Activated CD8-positive, alpha-beta memory T cell treated with anti-CD3 and anti-CD28 coated beads, Interleukin-2, amount 50 U/mL, for 24 hours (primary cell): ENCODE data around the gene IRX6.

Experiments used
- DNase-seq: peaks from one replicate; pipeline ENCODE4 v3.0.0-alpha.2; 2020; ENCODE audit errors: extremely low read depth

Gene IRX6

DNA sequence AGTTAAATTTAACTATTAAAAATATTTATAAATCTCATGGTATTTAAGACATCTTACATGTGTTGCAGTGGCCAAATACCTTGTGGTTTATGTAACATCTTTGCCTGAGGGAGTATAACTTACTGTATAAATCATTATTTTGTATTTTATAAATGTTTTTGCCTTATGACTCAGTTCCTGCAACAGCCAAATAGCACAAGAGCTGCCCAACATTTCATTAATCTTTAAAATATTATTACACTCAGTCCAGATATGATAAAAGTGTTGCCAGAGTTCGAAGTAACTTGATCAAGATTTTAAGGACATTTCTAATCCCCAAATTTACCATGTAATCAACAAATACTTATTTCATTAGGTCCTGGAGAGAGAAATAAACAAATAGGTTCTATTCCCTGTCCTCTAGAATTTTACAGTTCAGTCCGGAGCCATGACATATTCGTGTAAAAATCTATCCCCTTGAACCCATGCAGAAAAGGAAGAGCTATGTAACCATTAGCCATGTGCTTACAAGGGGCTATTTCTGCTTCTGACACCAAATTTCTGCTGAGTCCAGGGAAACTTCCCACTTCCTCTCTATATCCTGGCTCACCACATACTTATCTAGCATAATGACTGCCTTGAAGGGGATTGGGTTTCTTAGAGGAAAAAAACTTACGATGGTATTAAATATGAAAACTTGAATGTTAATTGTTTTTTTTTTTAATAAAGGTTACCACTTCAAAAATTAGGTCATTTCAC is 44.0 kb downstream of the IRX6 start:
- no peak for DNase-seq

DNA sequence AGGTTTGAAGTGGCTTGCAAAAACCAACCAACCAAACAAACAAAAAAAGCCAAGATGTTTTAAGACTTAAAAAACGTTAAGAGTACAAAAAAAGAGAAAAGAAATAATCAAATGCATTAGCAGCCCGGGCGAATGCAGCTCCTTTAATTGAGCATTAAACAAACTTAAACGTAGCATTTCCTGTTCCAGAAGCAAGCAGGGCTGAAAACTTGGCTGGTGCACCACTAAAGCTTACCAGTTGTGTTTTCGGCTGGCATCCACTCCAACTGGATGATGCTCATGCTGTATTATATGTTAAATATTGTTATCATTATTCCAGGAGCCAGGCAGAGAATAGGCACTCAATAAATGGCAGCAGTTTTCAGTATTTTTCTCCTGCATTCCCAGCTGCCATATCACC is 45.1 kb downstream of the IRX6 start:
- no peak for DNase-seq

DNA sequence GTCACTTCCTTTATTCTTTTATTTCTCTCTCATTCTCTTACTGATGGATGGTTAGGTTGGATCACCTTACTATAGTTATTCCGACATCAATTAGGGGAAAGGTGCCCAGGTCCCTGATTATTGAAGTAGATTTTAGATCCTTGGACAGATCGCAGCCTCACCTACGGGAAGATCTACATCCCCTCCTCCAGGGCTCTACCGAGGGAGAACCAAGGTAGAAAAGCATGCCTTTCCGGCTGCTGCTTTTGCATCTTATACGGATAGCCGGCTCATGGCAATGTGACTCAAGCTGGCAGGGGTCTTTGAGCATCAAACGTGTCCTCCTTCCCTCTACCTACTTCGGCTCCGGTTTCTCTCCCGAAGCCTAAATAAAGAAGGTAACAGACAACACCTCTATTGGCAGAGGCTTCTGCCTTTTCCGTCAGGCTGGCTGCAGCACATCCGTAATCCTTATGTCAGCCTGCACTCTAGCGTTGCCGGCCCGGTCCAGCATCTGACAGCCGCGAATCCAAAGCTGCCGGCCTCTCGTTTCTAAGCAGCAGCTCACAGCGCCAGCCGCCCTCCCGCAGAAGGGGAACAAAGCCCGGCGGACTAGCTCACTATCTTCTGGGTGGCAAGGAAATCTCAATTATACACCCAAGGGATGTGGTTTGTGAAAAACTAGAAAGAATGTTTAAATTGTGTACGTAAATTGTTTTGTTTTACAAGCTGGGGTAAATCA is 46.9 kb downstream of the IRX6 start:
- DNase-seq = no peak

DNA sequence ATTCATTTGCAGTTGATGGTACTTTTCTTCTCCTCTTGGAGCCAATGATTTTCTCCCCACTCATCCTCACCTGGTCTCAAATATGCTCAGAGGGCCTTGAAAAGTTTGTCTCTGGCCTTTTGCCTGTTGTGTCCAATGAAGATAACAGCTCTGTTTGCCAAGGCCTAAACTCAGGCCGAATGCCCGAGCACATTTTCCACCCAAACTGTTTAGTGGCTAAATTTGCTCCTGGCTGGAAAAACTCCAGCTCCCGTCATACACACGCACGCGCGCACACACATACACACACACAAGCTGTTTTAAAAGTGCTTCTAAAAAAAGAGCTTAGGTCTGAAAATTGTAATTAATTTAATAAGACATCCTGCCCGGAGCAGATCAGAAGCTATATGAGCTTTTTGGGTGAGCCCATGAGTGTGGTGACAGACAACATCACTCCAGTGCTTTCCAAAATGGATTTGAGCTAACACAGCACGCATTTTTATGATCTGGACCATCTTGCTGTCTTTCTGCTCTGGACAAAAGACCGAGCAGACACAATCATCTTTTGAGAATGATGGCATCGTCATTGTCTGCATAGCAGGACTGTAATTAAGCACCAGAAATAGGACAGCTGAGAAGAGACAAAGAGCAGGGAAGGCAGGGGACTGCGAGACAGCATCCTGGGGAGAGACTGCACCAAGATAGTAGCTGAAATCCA is 48.9 kb downstream of the IRX6 start:
- DNase-seq = no peak

DNA sequence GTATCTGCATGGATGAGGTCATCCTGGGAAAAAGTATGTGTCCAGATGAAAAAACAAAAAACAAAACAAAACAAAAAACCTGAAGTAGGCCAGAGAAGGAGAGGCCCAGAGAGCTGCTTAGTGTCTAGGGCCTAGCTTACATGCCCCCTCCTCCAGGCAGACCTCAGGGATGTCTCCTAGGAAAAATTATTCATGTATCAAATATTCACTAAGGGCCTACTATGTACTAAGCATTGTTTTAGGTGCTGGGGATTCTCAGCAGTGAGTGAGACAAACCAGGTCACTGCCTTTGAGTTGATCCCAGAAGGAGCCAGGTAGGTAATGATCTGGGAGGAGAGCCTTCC is 49.5 kb downstream of the IRX6 start:
- no peak for DNase-seq

DNA sequence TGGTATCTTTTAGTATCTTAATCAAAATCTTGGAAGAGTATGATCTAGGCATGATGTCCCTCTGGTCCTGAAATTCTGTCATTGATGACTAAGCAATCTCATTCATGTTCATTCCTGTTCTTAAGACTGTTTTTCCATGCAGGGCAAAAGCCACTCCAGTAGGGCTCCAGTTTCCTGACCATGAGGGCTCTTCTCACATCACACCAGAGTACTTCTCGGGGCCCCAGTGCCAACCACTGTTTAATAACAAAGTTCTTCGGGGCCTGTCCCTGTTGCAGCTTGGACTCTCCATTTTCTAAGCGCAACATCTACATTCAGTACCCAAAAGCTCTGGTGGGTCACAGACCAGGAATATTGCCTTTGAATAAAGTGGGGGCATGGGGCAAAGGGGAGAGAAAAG is 52.0 kb downstream of the IRX6 start:
- no peak for DNase-seq

DNA sequence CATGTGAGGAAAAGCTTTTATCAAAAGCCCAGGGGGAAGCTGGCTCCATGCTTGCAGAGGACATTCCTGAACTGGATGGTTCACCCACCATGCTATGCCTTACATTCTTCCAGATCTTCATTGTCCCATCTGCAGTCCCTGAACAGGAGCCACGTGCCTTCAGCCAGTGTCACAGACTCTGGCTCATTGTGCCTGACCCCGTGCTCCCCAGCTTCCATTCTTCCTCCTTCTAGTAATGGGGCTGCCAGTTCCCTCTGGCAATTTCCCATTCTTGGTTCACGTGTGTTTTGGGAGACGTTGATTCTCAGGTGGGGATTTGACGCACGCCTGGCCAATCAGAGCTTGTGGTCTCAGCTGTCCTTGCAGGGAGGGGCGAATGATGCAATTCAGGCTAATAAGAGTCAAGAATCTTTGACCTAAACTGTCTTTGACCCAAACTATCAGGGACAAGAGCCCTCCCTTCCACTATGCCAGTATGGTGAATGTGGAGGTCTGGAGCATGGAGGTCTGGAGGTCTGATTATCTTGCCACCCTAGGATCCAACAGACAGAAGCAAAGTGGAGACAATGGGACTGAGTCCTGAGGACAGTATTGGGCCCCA is 52.7 kb downstream of the IRX6 start:
- DNase-seq = no peak

DNA sequence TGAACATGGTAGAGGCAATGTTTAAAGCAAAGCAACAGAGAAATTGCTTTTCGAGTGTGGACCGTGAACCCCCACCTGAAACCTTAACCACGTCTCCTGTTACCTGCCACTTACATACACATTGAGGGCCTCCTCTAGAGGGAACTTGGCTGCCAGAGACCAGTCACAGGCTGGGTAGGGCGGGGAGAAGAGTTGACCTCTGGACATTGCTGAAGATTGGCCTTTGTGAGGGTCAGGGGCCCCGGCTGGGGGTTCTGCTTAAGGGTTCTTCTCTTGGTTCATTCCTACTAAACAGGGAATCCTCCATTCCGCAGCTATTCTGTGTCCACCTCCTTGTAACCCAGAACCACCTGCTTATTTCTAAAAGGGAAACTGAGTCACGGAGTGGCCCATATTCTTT is 53.8 kb downstream of the IRX6 start:
- DNase-seq = no peak

DNA sequence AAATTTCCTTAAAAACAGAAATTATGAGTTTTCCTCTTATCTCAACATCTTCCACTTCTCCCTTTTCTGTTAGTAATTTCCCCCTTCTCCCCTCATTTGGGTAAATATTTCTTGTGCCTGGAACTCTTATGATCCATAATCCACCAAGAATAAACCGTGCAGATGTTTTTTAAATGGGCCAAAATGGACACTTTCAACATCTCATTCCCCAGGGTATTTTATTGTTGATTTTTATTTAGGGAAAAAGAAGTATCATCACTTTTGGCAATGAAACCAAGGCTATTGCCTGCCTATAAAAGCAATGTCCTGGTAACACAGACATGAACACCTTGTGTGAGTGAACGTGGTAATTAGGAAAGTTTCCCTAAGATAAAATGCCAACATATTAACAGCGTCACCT is 54.6 kb downstream of the IRX6 start:
- DNase-seq = no peak

DNA sequence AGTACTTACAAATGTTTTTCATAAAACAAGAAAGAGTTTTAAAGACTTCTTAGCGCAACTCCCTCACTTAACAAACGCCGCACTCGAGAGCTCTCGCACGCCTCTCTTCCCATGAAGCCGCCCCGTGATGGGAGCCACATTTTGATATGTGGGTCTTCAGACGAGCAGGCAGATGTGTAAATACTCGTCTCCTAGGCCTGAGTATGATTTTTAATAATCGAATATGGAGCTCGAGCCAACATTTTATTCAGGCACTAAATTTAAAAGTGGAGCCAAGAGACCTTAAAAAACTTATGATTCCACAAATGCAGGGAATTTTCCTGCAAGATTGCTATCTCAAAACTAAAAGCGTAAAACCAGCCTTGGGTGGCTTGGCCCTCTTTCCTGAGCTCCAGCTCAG is 55.4 kb downstream of the IRX6 start:
- DNase-seq = no peak

DNA sequence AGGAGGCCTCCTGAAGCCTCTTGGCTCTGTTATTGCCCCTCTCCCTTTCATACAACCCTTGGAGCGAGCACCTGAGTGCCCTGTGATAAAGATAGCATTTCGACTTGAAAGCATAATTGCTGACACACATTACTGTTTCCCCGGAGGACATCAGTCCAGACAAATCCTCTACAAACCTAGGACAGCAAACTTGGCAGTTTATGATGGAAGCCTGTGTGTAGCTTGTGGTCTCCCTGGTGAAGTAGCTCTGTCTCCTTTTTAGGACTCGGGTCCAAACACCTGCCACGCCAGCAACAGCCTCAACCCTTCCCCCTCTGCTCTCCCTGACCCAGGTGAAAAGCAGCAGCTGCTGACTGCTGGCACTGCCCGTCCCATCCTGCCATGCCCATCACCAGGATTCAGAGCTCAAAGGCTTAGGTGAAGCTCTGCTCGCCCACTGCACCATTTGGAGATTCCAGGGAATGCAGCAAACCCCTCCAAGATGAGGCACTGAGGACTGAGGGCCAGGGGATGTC is 55.9 kb downstream of the IRX6 start:
- DNase-seq = no peak
